ENCODE measurements around the gene CPLX4.

CPLX4 gene

GRCh38 chr18:59358414-59358711, 39.9 kb upstream of the CPLX4 start:
- Histone ChIP-seq H2AFZ (ENCODE audit: low read depth, low read length) (0 out of 2 replicates have a peak overlapping the region, but pooled peaks have one; percentile 60), H3K27ac (ENCODE audit: low read length) (peak overlapping the region; percentile 59)

GRCh38 chr18:59357928-59358327, 39.5 kb upstream of the CPLX4 start:
- peaks cover 32% of the 10 kb centered on the region for H3K4me1 ChIP-seq (ENCODE audit: low read length)
- peaks cover 43% of the 10 kb centered on the region for H3K36me3 ChIP-seq (replicated peaks; ENCODE audit: low read depth, low read length)
- peak overlapping the region; percentile 59 for H3K27ac ChIP-seq (ENCODE audit: low read length)
- no peak overlapping the region for H2AFZ ChIP-seq (ENCODE audit: low read depth, low read length)
- peaks cover 39% of the 10 kb centered on the region for H4K20me1 ChIP-seq (ENCODE audit: insufficient read depth, low read length)
- peak overlapping the region; percentile 81 for H3K4me3 ChIP-seq (ENCODE audit: low read length)
- H3K9me3 ChIP-seq (ENCODE audit: insufficient read depth, low read length): no peaks in the 10 kb centered on the region
- H3K9ac ChIP-seq (ENCODE audit: low read length): peak overlapping the region; percentile 88
- peaks cover 45% of the 10 kb centered on the region for H3K79me2 ChIP-seq (ENCODE audit: low read length)
- peaks cover 11% of the 10 kb centered on the region for H3K27me3 ChIP-seq (ENCODE audit: low read depth, low read length)
- TF ChIP-seq CTCF (IDR thresholded peaks at IDR 0.05; ENCODE audit: low read depth, low read length) (no peak), EZH2phosphoT487 (IDR thresholded peaks at IDR 0.05; ENCODE audit: low read depth) (no peak)
- peak overlapping the region; percentile 71 for H3K4me2 ChIP-seq (ENCODE audit: low read length)

More at GRCh38 chr18:59358414-59358711, 39.9 kb upstream of the CPLX4 start:
- H3K9ac ChIP-seq (ENCODE audit: low read length): peak overlapping the region; percentile 88
- H3K4me3 ChIP-seq (ENCODE audit: low read length): peak overlapping the region; percentile 81
- peaks cover 27% of the 10 kb centered on the region for H3K4me1 ChIP-seq (ENCODE audit: low read length)
- TF ChIP-seq EZH2phosphoT487 (IDR thresholded peaks at IDR 0.05; ENCODE audit: low read depth) (no peak), CTCF (IDR thresholded peaks at IDR 0.05; ENCODE audit: low read depth, low read length) (no peak)
- peaks cover 36% of the 10 kb centered on the region for H4K20me1 ChIP-seq (ENCODE audit: insufficient read depth, low read length)
- peaks cover 15% of the 10 kb centered on the region for H3K27me3 ChIP-seq (ENCODE audit: low read depth, low read length)
- peaks cover 45% of the 10 kb centered on the region for H3K79me2 ChIP-seq (ENCODE audit: low read length)
- H3K9me3 ChIP-seq (ENCODE audit: insufficient read depth, low read length): no peaks in the 10 kb centered on the region
- peaks cover 39% of the 10 kb centered on the region for H3K36me3 ChIP-seq (replicated peaks; ENCODE audit: low read depth, low read length)
- H3K4me2 ChIP-seq (ENCODE audit: low read length): peak overlapping the region; percentile 71

- Histone ChIP-seq H4K20me1 (ENCODE audit: insufficient read depth, low read length) (peaks cover 62% of the 10 kb centered on the region), H3K27ac (ENCODE audit: low read length) (no peak overlapping the region), H3K79me2 (ENCODE audit: low read length) (peaks cover 48% of the 10 kb centered on the region), H2AFZ (ENCODE audit: low read depth, low read length) (no peak overlapping the region), H3K4me2 (ENCODE audit: low read length) (no peak overlapping the region), H3K36me3 (replicated peaks; ENCODE audit: low read depth, low read length) (peaks cover 68% of the 10 kb centered on the region), H3K9me3 (ENCODE audit: insufficient read depth, low read length) (no peaks in the 10 kb centered on the region), H3K4me3 (ENCODE audit: low read length) (no peak overlapping the region), H3K9ac (ENCODE audit: low read length) (no peak overlapping the region), H3K4me1 (ENCODE audit: low read length) (peaks cover 42% of the 10 kb centered on the region), H3K27me3 (ENCODE audit: low read depth, low read length) (peaks cover under 1% of the 10 kb centered on the region; the same call in 1 of the 2 replicates)
- TF ChIP-seq EZH2phosphoT487 (IDR thresholded peaks at IDR 0.05; ENCODE audit: low read depth) (no peak), CTCF (IDR thresholded peaks at IDR 0.05; ENCODE audit: low read depth, low read length) (no peak)
These were observed 36.3 kb upstream of the CPLX4 start for GRCh38 chr18:59354731-59355130.

- H3K9me3 ChIP-seq (ENCODE audit: insufficient read depth, low read length): no peaks in the 10 kb centered on the region
- no peaks in the 10 kb centered on the region for H3K27me3 ChIP-seq (ENCODE audit: low read depth, low read length)
- H3K4me2 ChIP-seq (ENCODE audit: low read length): peak overlapping the region; percentile 48
- H3K79me2 ChIP-seq (ENCODE audit: low read length): peaks cover 39% of the 10 kb centered on the region
- H3K4me1 ChIP-seq (ENCODE audit: low read length): peaks cover 40% of the 10 kb centered on the region
- TF ChIP-seq CTCF (IDR thresholded peaks at IDR 0.05; ENCODE audit: low read depth, low read length) (no peak), EZH2phosphoT487 (IDR thresholded peaks at IDR 0.05; ENCODE audit: low read depth) (no peak)
- H3K27ac ChIP-seq (ENCODE audit: low read length): no peak overlapping the region; the same call in 1 of the 2 replicates
- no peak overlapping the region for H3K4me3 ChIP-seq (ENCODE audit: low read length)
- H3K9ac ChIP-seq (ENCODE audit: low read length): no peak overlapping the region
- no peak overlapping the region for H2AFZ ChIP-seq (ENCODE audit: low read depth, low read length)
- H4K20me1 ChIP-seq (ENCODE audit: insufficient read depth, low read length): peaks cover 65% of the 10 kb centered on the region
- peaks cover 83% of the 10 kb centered on the region for H3K36me3 ChIP-seq (replicated peaks; ENCODE audit: low read depth, low read length)
These were observed 34.7 kb upstream of the CPLX4 start for GRCh38 chr18:59353079-59353680.
